HUES6 (cell line): ENCODE data around the gene MED16.
A peak's percentile ranks its signal among the peaks of the same experiment; 100 is the strongest.

Experiments
- H3K27ac ChIP-seq: 2 replicates; pipeline ENCODE4 v1.7.0; 2013; ENCODE audit warnings: low read depth, mild to moderate bottlenecking, low read length, inconsistent platforms
- H3K27me3 ChIP-seq: 2 replicates; pipeline ENCODE4 v1.6.1; 2013; ENCODE audit warnings: low read length; ENCODE audit not compliant: control insufficient read depth, insufficient read depth
- H3K36me3 ChIP-seq: 2 replicates; pipeline ENCODE4 v1.6.1; 2013; ENCODE audit warnings: low read length; ENCODE audit not compliant: control insufficient read depth, insufficient read depth
- H3K4me1 ChIP-seq: 2 replicates; pipeline ENCODE4 v1.6.1; 2013; ENCODE audit warnings: low read length; ENCODE audit not compliant: control insufficient read depth, insufficient read depth
- H3K4me3 ChIP-seq: 2 replicates; pipeline ENCODE4 v1.5.1; 2013; ENCODE audit warnings: low read depth, low read length
- H3K9ac ChIP-seq: one replicate; pipeline ENCODE4 v1.6.1; 2013; ENCODE audit warnings: mild to moderate bottlenecking, low read length
- H3K9me3 ChIP-seq: 2 replicates; pipeline ENCODE4 v1.6.1; 2013; ENCODE audit warnings: low read depth, low read length; ENCODE audit not compliant: control insufficient read depth, insufficient read depth

MED16 gene

DNA sequence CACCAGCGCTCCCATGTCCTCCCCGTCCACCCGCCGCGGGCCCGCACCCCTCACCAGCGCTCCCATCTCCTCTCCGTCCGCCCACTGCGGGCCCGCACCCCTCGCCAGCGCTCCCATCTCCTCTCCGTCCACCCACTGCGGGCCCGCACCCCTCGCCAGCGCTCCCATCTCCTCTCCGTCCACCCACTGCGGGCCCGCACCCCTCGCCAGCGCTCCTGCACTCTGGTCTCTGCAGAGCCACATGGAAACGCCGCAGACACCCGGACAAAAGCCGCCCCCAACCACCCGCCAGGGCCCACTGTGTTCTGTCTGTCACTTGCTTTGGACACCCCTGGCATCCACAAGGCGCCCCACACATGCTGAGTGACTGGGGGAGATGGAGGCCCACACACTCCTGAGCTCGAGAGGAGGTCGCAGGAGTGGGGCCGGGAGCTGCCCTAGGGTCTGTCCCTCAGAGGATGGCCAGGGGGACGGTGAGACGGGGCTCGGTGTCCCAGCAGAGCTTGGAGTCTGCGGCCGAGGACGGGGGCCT, 26.2 kb downstream of the MED16 start:
- H3K27me3 ChIP-seq = peaks cover 4% of the 10 kb centered on the region; the same call in 1 of the 2 replicates
- H3K9me3 ChIP-seq = no peaks in the 10 kb centered on the region
- H3K4me3 ChIP-seq = no peak overlapping the region
- H3K9ac ChIP-seq = no peak overlapping the region
- peaks cover 26% of the 10 kb centered on the region for H3K4me1 ChIP-seq
- peaks cover 27% of the 10 kb centered on the region for H3K36me3 ChIP-seq
- no peak overlapping the region for H3K27ac ChIP-seq

DNA sequence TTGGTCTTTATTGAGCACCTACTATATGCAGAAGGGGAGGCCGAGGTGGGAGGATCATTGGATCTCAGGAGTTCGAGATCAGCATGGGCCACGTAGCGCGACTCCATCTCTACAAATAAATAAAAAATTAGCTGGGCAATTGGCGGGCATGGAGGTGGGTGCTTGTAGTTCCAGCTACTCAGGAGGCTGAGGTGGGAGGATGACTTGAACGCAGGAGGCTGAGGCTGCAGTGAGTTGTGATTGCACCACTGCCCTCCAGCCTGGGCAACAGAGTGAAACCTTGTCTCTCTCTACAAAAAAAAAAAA, 29.7 kb downstream of the MED16 start:
- Histone ChIP-seq H3K36me3 (peaks cover 8% of the 10 kb centered on the region), H3K9me3 (no peaks in the 10 kb centered on the region), H3K9ac (no peak overlapping the region), H3K4me1 (peaks cover 18% of the 10 kb centered on the region), H3K27ac (no peak overlapping the region), H3K4me3 (peak overlapping the region; percentile 51), H3K27me3 (peaks cover 27% of the 10 kb centered on the region)

DNA sequence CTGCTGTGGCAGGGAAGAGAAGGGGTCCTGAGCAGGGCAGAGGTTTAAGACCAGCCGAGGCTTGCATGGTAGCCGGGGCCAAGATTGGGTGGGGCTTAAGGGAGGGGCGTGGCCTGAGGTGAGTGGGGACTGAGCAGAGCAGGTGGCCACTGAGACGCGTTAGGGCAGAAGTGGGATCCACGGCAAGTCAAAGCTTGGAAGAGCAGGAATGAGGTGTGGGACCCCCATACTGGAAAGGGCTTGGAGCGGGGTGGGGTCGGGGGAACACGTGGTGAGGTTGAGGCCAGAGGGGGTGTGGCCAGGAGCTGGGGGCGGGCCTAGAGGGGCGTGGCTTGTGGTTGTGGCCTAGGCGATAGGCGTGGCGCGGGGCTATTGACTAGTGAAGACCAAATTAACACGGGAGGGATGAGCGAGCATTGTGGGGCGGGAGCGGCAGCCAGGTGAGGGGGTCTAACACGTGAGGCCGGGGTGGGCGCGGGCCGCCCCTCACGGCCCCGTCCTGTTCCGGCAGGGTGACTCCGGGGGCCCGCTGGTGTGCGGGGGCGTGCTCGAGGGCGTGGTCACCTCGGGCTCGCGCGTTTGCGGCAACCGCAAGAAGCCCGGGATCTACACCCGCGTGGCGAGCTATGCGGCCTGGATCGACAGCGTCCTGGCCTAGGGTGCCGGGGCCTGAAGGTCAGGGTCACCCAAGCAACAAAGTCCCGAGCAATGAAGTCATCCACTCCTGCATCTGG, 30.2 kb downstream of the MED16 start:
- Histone ChIP-seq H3K36me3 (peaks cover 3% of the 10 kb centered on the region; the same call in 1 of the 2 replicates), H3K27me3 (peaks cover 27% of the 10 kb centered on the region), H3K27ac (no peak overlapping the region), H3K9me3 (no peaks in the 10 kb centered on the region), H3K4me3 (peak overlapping the region; percentile 51), H3K9ac (no peak overlapping the region), H3K4me1 (peaks cover 13% of the 10 kb centered on the region)

DNA sequence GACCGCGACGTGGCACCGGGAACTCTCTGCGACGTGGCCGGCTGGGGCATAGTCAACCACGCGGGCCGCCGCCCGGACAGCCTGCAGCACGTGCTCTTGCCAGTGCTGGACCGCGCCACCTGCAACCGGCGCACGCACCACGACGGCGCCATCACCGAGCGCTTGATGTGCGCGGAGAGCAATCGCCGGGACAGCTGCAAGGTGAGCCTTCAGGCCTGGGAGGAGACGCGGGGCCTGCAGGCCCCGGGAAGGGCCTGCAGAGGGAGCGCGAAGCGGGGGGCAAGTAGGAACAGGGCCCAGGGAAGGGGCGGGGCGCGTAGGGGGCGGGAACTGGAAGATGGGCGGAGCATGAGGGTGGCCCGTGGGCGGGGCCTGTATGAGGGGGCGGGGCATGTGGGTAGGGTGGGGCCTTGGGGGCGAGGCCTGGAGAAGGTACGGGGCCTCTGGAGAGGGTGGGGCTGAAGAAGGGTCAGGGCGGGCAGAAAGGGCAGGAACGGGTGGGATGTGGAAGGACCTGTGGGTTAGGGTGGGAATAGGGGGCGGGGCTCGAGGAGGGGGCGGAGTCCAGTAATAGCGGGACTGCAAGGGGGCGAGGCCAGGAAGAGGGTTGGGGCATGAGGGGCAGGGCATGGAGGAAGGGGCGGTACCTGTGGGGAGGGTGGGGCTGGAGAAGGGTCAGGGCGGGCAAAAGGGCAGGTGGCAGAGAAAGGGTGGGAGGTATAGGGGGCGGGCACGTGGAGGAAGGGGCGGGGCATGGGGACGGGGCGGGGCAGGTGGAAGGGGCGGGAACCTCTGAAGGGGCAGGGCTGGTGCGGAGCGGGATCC, 31.0 kb downstream of the MED16 start:
- Histone ChIP-seq H3K9ac (no peak overlapping the region), H3K36me3 (no peaks in the 10 kb centered on the region), H3K9me3 (no peaks in the 10 kb centered on the region), H3K27me3 (peaks cover 27% of the 10 kb centered on the region), H3K4me3 (peak overlapping the region; percentile 51), H3K4me1 (peaks cover 5% of the 10 kb centered on the region; the same call in 1 of the 2 replicates), H3K27ac (no peak overlapping the region)

DNA sequence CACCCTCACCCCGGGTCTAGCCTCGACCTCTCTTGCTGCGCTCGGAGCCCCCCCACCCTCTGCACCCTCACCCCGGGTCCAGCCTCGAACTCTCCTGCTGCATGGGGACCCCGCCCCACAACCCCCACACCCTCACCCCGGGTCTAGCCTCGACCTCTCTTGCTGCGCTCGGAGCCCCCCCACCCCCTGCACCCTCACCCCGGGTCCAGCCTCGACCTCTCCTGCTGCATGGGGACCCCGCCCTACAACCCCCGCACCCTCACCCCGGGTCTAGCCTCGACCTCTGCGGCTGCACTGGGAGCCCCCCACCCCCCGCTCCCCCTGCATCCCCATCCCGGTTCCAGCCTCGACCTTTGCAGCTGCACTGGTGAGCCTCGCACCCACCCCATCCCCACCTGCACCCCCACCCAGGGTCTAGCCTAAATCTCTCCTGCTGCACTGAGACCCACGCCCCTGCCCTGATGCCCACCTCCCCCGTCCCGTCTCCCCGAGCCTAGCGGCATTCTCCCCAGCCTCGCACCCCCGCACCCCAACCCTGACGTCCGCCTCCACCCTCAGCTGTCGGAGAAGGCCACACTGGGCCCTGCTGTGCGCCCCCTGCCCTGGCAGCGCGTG, 31.7 kb downstream of the MED16 start:
- peaks cover 3% of the 10 kb centered on the region; the same call in 1 of the 2 replicates for H3K4me1 ChIP-seq
- H3K4me3 ChIP-seq = peak overlapping the region; percentile 47
- H3K27me3 ChIP-seq = peaks cover 27% of the 10 kb centered on the region
- H3K36me3 ChIP-seq = no peaks in the 10 kb centered on the region
- H3K9ac ChIP-seq = no peak overlapping the region
- H3K9me3 ChIP-seq = no peaks in the 10 kb centered on the region
- no peak overlapping the region for H3K27ac ChIP-seq

DNA sequence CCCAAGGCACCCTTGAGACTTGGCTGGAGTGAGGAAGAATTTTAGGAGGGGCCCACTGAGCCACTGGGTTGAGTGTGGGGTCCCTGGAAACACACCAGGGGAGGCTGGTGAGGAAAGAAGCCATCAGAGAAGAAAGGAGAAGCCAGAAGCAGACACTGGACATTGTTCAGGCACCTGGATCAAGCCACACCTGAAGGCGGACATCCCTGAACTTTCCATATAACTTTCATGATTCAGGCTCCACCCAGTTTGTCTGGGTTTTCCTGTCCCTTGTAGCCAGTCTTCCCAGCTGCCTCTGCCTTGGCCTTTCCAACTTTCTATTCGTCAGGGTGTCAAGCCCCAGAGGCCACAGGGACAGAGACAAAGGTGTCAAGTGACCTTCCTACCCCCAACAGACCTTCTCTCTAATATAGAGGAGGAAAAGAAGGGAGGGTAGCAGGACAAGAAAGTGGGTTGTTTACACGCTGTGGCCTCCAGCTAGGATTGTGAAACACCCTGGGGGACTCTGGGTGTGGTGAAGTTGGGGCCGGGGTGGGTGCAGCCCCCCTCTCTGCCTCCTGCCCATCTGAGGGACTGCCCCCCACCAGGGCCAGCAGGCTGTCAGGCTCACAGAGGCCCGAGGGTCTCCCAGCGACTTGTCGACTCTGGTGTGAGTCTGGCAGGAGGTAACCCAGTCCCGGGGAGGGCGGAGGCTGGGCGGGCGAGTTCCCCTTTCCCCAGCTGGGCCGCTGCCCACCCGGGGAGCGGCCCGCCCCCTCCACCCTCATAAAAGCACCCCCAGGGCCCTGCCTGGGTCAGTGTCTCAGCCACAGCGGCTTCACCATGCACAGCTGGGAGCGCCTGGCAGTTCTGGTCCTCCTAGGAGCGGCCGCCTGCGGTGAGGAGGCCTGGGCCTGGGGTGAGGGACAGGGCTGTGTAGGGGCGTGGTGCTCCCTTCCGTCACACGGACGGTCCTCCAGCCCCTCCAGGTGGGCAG, 33.8 kb downstream of the MED16 start, which contains the start of gene CFD:
CFD (plus strand) TSS at position 797 of the 976 bp plus-strand sequence; CDS start at position 823, 26 bp downstream.
- peaks cover 3% of the 10 kb centered on the region; the same call in 1 of the 2 replicates for H3K4me1 ChIP-seq
- H3K9me3 ChIP-seq = no peaks in the 10 kb centered on the region
- no peak within 1 kb of the TSS for H3K27ac ChIP-seq
- peaks cover 27% of the 10 kb centered on the region for H3K27me3 ChIP-seq
- no peaks in the 10 kb centered on the region for H3K36me3 ChIP-seq
- peak within 1 kb of the TSS; percentile 62 for H3K9ac ChIP-seq
- H3K4me3 ChIP-seq = peak within 1 kb of the TSS; percentile 65

DNA sequence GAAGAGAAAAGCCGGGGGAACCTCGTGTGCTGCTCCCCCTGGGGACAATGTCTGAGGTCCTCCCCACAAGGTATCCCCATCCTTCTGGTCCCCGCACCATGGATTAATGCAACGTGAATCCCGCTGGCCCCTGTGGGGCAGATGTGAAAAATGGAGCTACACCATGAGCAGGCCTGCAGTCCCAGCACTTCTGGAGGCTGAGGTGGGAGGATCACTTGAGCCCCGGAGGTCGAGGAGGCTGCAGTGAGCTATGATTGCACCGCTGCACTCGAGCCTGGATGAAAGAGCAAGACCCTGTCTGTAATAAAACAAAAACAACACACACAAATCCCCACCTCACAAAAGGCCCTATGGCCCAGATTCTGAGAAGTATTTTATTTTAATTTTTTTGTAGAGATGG, 34.7 kb downstream of the MED16 start:
- Histone ChIP-seq H3K4me1 (peaks cover 3% of the 10 kb centered on the region; the same call in 1 of the 2 replicates), H3K9me3 (no peaks in the 10 kb centered on the region), H3K4me3 (no peak overlapping the region), H3K36me3 (no peaks in the 10 kb centered on the region), H3K9ac (no peak overlapping the region), H3K27ac (no peak overlapping the region), H3K27me3 (peaks cover 27% of the 10 kb centered on the region)

DNA sequence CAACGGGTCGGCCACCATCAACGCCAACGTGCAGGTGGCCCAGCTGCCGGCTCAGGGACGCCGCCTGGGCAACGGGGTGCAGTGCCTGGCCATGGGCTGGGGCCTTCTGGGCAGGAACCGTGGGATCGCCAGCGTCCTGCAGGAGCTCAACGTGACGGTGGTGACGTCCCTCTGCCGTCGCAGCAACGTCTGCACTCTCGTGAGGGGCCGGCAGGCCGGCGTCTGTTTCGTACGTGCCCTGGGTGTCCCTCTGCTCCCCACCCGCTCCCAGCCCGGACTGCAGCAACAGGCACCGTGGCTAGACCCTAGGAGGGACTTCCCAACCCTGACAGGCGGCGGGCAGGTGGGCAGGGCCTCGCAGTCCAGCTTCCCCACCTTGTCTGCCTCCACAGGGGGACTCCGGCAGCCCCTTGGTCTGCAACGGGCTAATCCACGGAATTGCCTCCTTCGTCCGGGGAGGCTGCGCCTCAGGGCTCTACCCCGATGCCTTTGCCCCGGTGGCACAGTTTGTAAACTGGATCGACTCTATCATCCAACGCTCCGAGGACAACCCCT, 37.3 kb downstream of the MED16 start:
- Histone ChIP-seq H3K4me3 (no peak overlapping the region), H3K9ac (no peak overlapping the region), H3K9me3 (no peaks in the 10 kb centered on the region), H3K4me1 (peaks cover 3% of the 10 kb centered on the region; the same call in 1 of the 2 replicates), H3K27ac (no peak overlapping the region), H3K27me3 (peaks cover 17% of the 10 kb centered on the region), H3K36me3 (no peaks in the 10 kb centered on the region)

DNA sequence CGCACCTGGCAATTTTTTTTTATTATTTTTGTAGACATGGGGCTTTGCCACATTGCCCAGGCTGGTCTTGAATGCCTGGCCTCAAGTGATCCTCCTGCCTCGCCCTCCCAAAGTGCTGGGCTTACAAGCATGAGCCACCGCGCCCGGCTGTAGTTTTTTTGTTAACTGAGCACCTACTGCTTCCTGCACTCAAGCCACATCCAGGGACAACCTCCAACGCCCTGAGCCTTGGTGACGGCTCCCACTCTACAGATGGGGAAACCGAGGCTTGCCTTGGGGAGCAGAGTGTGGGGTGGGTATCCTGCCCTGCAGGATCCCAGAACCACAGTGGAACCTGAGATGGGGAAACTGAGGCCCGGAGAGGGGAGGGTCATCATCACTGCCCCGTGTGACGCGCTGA, 37.8 kb downstream of the MED16 start:
- peaks cover 12% of the 10 kb centered on the region for H3K27me3 ChIP-seq
- peaks cover 4% of the 10 kb centered on the region; the same call in 1 of the 2 replicates for H3K4me1 ChIP-seq

DNA sequence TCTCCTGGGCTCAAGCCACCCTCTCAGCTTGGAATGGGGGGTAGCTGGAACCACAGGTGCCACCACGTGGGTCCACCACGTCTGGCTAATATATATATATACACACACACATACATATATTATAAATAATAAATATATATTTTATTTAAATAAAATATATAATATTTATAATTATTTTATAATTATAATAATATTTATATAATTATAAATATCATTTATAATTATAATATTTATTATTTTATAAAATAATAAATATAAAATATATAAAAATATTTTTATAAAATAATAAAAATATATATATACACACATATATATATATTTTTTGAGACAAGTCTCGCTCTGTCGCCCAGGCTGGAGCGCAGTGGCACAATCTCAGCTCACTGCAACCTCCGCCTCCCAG, 38.4 kb downstream of the MED16 start:
- Histone ChIP-seq H3K36me3 (no peaks in the 10 kb centered on the region), H3K9me3 (no peaks in the 10 kb centered on the region), H3K4me1 (peaks cover 4% of the 10 kb centered on the region; the same call in 1 of the 2 replicates), H3K27me3 (peaks cover 6% of the 10 kb centered on the region), H3K4me3 (no peak overlapping the region), H3K27ac (no peak overlapping the region), H3K9ac (no peak overlapping the region)

More for the DNA sequence above, 37.8 kb downstream of the MED16 start:
- Histone ChIP-seq H3K4me3 (no peak overlapping the region), H3K36me3 (no peaks in the 10 kb centered on the region), H3K27ac (no peak overlapping the region), H3K9ac (no peak overlapping the region), H3K9me3 (no peaks in the 10 kb centered on the region)
